ENCODE measurements around the gene ACSL4. TPM values are rescaled to one million over a fixed set of nuclear protein-coding genes. Genes with fewer than 3 reads are reported as not detected.

The ACSL4 gene
- polyA plus RNA-seq, 1 of the 3 experiments (the other 2 are of a cell fraction) = 18.1 TPM

DNA sequence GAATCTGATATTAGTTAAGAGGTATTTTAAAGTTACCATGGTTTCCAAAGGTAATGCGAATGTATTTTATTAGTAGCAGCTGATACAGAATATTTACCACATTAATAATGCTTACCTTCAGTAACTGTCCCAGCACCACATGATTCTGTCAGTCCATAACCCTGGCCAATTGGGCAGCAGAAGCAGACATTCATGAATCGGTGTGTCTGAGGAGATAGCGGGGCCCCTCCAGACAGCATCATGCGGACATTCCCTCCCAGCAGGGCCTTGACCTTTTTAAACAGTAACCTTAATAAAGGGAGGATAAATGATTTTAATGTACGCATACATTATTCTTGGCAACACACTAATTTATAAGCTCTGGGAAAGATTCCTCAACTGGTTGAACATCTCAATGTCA is 65.1 kb downstream of the ACSL4 start:
- WGBS (ENCODE audit: low lambda C conversion rate) = 68% methylated on average over 5 of the region's 5 CpGs
- no peak overlapping the region for H2AFZ ChIP-seq (ENCODE audit: low read depth)

DNA sequence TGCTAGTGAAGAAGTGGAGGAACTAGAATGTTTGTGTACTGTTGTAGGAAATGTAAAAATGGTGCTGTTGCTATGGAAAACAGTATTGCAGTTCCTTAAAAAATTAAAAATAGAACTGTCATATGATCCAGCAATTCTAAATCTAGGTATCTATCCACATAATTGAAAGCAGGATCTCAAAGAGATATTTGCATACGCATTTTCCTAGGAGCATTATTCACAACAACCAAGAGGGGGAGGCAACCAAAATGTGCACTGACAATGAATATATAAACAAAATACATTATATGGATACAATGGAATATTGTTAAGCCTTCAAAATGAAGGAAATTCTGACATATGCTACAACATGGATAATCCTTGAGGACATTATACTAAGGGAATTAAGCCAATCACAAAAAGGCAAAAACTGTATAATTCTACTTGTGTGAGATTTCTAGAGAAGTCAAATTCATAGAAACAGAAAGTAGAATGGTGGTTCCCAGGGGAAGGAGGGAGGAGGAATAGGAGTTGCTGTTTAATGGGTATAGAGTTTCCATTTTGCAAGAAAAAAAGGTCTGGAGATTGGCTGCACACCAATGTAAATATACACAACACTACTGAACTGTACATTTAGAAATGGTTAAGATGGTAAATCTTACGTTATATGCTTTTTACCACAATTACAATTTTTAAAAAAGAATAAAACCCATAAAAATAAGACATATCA is 72.5 kb downstream of the ACSL4 start:
- DNase-seq = no peak
- H3F3A ChIP-seq (replicated peaks; ENCODE audit: insufficient read depth) = no peaks in the 10 kb centered on the region
- H3K79me2 ChIP-seq (ENCODE audit: insufficient read depth) = peaks cover 8% of the 10 kb centered on the region; the same call in 1 of the 2 replicates
- no peak overlapping the region for H3K4me2 ChIP-seq
- no peak overlapping the region for H3K27ac ChIP-seq (ENCODE audit: low read depth in 2 of 2, low read length in 1 of 2)
- H3K4me3 ChIP-seq (ENCODE audit: low read depth in 2 of 2, low read length in 1 of 2) = no peak overlapping the region
- no peaks in the 10 kb centered on the region for H3K27me3 ChIP-seq (ENCODE audit: insufficient read depth)
- H3K9ac ChIP-seq = no peak overlapping the region
- no peaks in the 10 kb centered on the region for H3K4me1 ChIP-seq (ENCODE audit: control insufficient read depth in 1 of 2, insufficient read depth in 2 of 2, low read depth in 1 of 2, low read length in 1 of 2)
- CTCF ChIA-PET = no interaction called here
- WGBS (ENCODE audit: low lambda C conversion rate) = 74% methylated on average over 2 of the region's 2 CpGs
- H3K36me3 ChIP-seq (replicated peaks in 1 of 2; ENCODE audit: control insufficient read depth in 1 of 2, insufficient read depth in 2 of 2, low read length in 1 of 2) = peaks cover 32 to 35% of the 10 kb centered on the region in 2 experiments
- H3K9me2 ChIP-seq = no peaks in the 10 kb centered on the region
- POLR2A ChIA-PET = no interaction called here
- H4K20me1 ChIP-seq (ENCODE audit: insufficient read depth) = no peaks in the 10 kb centered on the region
- H2AFZ ChIP-seq (ENCODE audit: low read depth) = no peak overlapping the region
- no peaks in the 10 kb centered on the region for H3K9me3 ChIP-seq
- TF ChIP-seq FOSL2 (IDR thresholded peaks at IDR 0.05; ENCODE audit: borderline replicate concordance, low read depth) (no peak), RCOR1 (IDR thresholded peaks at IDR 0.05; ENCODE audit: low read length) (no peak), JUND (IDR thresholded peaks at IDR 0.05) (no peak), SIN3A (IDR thresholded peaks at IDR 0.05; ENCODE audit: borderline replicate concordance, low read depth, low read length) (no peak), CHD2 (IDR thresholded peaks at IDR 0.05; ENCODE audit: low read length, partially characterized antibody) (no peak), TEAD4 (IDR thresholded peaks at IDR 0.05; ENCODE audit: borderline replicate concordance, insufficient read depth) (no peak), NRF1 (IDR thresholded peaks at IDR 0.05; ENCODE audit: low read depth, low read length) (no peak), FOXM1 (IDR thresholded peaks at IDR 0.05; ENCODE audit: low read depth) (no peak), GABPA (IDR thresholded peaks at IDR 0.05; ENCODE audit: low read depth) (no peak), RAD21 (IDR thresholded peaks at IDR 0.05; ENCODE audit: low read length) (no peak), FOXJ3 (CRISPR knock-in tag; IDR thresholded peaks at IDR 0.05) (no peak), SMC3 (IDR thresholded peaks at IDR 0.05; ENCODE audit: low read depth, low read length) (no peak), TAF1 (IDR thresholded peaks at IDR 0.05; ENCODE audit: borderline replicate concordance, low read depth, low read length) (no peak), MAX (IDR thresholded peaks at IDR 0.05; ENCODE audit: low read depth) (no peak)
- TF ChIP-seq, protein P1, sequence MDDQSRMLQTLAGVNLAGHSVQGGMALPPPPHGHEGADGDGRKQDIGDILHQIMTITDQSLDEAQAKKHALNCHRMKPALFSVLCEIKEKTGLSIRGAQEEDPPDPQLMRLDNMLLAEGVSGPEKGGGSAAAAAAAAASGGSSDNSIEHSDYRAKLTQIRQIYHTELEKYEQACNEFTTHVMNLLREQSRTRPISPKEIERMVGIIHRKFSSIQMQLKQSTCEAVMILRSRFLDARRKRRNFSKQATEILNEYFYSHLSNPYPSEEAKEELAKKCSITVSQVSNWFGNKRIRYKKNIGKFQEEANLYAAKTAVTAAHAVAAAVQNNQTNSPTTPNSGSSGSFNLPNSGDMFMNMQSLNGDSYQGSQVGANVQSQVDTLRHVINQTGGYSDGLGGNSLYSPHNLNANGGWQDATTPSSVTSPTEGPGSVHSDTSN (IDR thresholded peaks at IDR 0.05) = no peak

More for the DNA sequence above, 65.1 kb downstream of the ACSL4 start:
- H3K9ac ChIP-seq = no peak overlapping the region
- CTCF ChIA-PET = interaction anchor here (0.7 kb wide), 1 partner anchor 189 kb away, joined by 3 read pairs; no protein-coding TSS in a partner anchor
- H3K27me3 ChIP-seq (ENCODE audit: insufficient read depth) = no peaks in the 10 kb centered on the region; the same call in 1 of the 2 replicates
- no peaks in the 10 kb centered on the region for H3K9me3 ChIP-seq
- no peak overlapping the region for H3K4me2 ChIP-seq
- no peaks in the 10 kb centered on the region for H3K79me2 ChIP-seq (ENCODE audit: insufficient read depth)
- no peak overlapping the region for H3K27ac ChIP-seq (ENCODE audit: low read depth in 2 of 2, low read length in 1 of 2)
- POLR2A ChIA-PET = no interaction called here
- TF ChIP-seq IRF3 (IDR thresholded peaks at IDR 0.05; ENCODE audit: low read depth, low read length) = no peak
- TF ChIP-seq FOXM1 (IDR thresholded peaks at IDR 0.05; ENCODE audit: low read depth) = no peak
- TF ChIP-seq GATA2 (CRISPR knock-in tag; IDR thresholded peaks at IDR 0.05) = no peak
- TF ChIP-seq RXRA (IDR thresholded peaks at IDR 0.05; ENCODE audit: borderline replicate concordance, low read depth) = no peak
- TF ChIP-seq TCF12 (IDR thresholded peaks at IDR 0.05) = no peak
- TF ChIP-seq NRF1 (IDR thresholded peaks at IDR 0.05; ENCODE audit: low read depth, low read length) = no peak
- no peak for TF ChIP-seq GABPA (IDR thresholded peaks at IDR 0.05; ENCODE audit: low read depth)
- no peak for TF ChIP-seq JUND (IDR thresholded peaks at IDR 0.05)
- no peak for TF ChIP-seq ELF1 (IDR thresholded peaks at IDR 0.05)
- TF ChIP-seq EP300 (IDR thresholded peaks at IDR 0.05; ENCODE audit: borderline replicate concordance in 1 of 2, low read depth in 1 of 2, low read length in 1 of 2) = no peak
- no peak for TF ChIP-seq MAX (IDR thresholded peaks at IDR 0.05; ENCODE audit: low read depth)
- no peak for TF ChIP-seq RAD21 (IDR thresholded peaks at IDR 0.05; ENCODE audit: low read length)
- no peak for TF ChIP-seq SMC3 (IDR thresholded peaks at IDR 0.05; ENCODE audit: low read depth, low read length)
- no peak for TF ChIP-seq SIN3A (IDR thresholded peaks at IDR 0.05; ENCODE audit: borderline replicate concordance, low read depth, low read length)
- TF ChIP-seq FOSL2 (IDR thresholded peaks at IDR 0.05; ENCODE audit: borderline replicate concordance, low read depth) = no peak
- TF ChIP-seq, protein P1 (IDR thresholded peaks at IDR 0.05) = no peak
- H3K4me1 ChIP-seq (ENCODE audit: control insufficient read depth in 1 of 2, insufficient read depth in 2 of 2, low read depth in 1 of 2, low read length in 1 of 2) = no peaks in the 10 kb centered on the region
- DNase-seq = no peak
- no peak overlapping the region for H3K4me3 ChIP-seq (ENCODE audit: low read depth in 2 of 2, low read length in 1 of 2)
- H3F3A ChIP-seq (replicated peaks; ENCODE audit: insufficient read depth) = no peaks in the 10 kb centered on the region
- H4K20me1 ChIP-seq (ENCODE audit: insufficient read depth) = no peaks in the 10 kb centered on the region
- H3K36me3 ChIP-seq (replicated peaks in 1 of 2; ENCODE audit: control insufficient read depth in 1 of 2, insufficient read depth in 2 of 2, low read length in 1 of 2) = peaks cover 12 to 28% of the 10 kb centered on the region in 2 experiments
- no peaks in the 10 kb centered on the region for H3K9me2 ChIP-seq

All from SK-N-SH (cell line).